Prostate gland (tissue), 2 donors: ENCODE measurements around the gene MLN. TPM values are rescaled to one million over a fixed set of nuclear protein-coding genes. Genes with fewer than 3 reads are reported as not detected.

Experiments
- DNase-seq: peaks from one replicate; pipeline ENCODE4 v3.0.0-alpha.2; 2019; ENCODE audit warnings: low spot score
- H3K27ac ChIP-seq, 2 donors: fragments of 200-600 bp; sonication (generic); 2 replicates each; pipeline ENCODE4 v1.5.1; 2017 to 2019
- H3K27me3 ChIP-seq: fragments of 200-600 bp; sonication (generic); replicated peaks from 2 replicates; pipeline ENCODE4 v1.5.1; 2019; ENCODE audit not compliant: insufficient read depth
- H3K36me3 ChIP-seq, 2 donors: fragments of 200-600 bp; sonication (generic); 1 replicate in 1 of 2; 2 replicates in 1 of 2; pipeline versions ENCODE4 v1.5.1 to v1.8.1; 2017 to 2019
- H3K4me1 ChIP-seq: fragments of 200-600 bp; sonication (generic); replicated peaks from 2 replicates; pipeline ENCODE4 v1.5.1; 2019
- H3K4me3 ChIP-seq, 2 donors: fragments of 200-600 bp; sonication (generic); 2 replicates each; pipeline ENCODE4 v1.5.1; 2017 to 2019
- H3K9me3 ChIP-seq: fragments of 200-600 bp; sonication (generic); 2 replicates; pipeline ENCODE4 v1.5.1; 2017
- POLR2A ChIP-seq: fragments of 450-650 bp; IDR thresholded peaks from one replicate; pipeline ENCODE4 v1.6.1; 2016; ENCODE audit warnings: antibody characterized with exemption, mild to moderate bottlenecking
- POLR2AphosphoS5 ChIP-seq: sonication (generic); formaldehyde crosslinking; IDR thresholded peaks from one replicate; pipeline ENCODE4 v1.6.1; 2017; ENCODE audit warnings: antibody characterized with exemption
- WGBS: methylation state at CpG from one replicate; pipeline ENCODE4 v1.1.5; 2018; 5-methylcytosine and 5-hydroxymethylcytosine counted together
- intact Hi-C: fragments of 100-400 bp; cut with DNase I; formaldehyde crosslinking; loops from one replicate; pipeline ENCODE4 v1.14.2; 2022
- total RNA-seq, 2 donors: library from RNA; depleted of rRNA; stranded (reverse); fragments of >200 nt; gene quantifications; one replicate each; pipeline ENCODE4 v1.1.0, GENCODE V29; 2016
- TF ChIP-seq, protein P1 (sequence below), 4 experiments: fragments of 200-600 bp in 2 of 4; fragments of 450-650 bp in 2 of 4; sonication (generic) in 2 of 4; IDR thresholded peaks; 1 replicate in 3 of 4; 2 replicates in 1 of 4; pipeline ENCODE4 v1.5.1; 2016 to 2019; ENCODE audit warnings: antibody characterized with exemption in 4 of 4, mild to moderate bottlenecking in 2 of 4, moderate library complexity in 2 of 4

The MLN gene
- total RNA-seq, 2 donors from 2014 or later, result not detected

DNA sequence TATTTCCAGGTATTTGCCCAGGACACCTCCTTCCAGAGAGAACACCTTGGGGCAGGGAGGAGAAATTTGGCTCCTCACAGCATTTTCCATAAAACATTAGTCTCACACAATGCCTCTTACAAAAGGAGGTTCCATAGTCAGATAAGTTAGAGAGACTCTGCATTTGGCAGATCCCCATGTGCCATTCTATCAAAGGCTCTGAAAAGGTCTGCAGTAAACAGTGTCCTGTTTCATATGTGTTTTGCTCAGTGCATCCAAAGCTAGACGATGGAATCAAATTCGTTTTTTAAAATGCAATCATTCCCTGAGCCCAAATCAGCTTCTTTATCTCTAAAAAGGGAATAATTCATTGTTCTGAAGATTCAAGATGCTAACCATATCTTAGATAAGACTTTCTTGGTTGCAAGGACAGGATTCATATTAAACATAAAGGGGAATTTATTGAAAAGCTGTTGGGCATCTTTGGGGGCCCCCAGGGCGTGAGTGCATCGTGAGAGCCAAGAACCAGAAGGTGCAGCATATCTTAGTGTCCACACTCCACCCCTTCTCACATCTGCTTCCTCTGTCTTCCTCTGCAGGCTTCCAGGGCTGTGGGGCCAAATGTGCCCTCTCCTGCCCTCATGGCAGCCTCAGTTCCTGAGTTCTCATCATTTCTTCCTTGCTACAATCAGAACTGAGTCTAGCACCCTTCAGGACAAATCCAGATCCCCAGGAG is 41.4 kb upstream of the MLN start:
- H3K4me3 ChIP-seq, result no peak overlapping the region

DNA sequence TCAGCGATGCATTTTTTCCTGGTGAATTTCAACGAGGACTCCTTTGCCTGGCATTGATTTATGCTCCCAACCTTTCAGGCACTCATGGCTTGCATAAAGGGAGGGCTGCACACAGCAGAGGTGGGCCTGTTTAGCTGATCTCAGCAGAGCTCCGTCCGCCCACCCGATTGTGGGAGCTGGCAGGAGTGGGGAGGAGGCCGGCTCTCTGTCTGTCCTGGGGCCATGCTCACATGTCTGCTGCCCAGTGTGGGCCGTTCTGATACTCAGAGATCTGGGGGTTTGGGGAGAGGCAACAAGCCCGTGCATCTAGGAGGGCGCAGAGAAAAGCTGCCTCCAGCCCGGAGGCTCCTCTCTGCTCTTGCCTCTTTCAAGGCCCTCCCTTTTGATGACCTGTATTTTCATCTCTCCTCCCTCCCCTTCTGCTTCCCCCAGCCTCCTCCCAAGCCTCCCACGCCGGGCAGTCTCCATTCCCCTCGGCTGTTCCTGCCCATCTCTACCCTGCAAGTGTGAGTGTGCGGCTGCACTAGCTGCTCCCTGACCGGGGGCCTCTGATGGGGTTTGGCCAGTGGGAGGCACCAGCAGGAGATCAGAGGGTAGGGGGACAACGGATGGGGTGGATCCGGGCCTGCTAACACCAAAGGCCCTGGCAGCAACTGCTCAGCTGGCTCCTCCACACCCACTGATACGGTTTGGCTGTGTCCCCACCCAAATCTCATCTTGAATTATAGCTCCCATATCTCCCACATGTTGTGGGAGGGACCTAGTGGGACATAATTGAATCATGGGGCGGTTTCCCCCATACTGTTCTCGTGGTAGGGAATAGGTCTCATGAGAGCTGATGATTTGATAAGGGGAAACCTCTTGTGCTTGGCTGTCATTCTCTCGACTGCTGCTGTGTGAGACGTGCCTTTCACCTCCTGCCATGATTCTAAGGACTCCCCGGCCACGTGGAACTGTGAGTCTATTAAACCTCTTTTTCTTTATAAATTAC is 39.6 kb upstream of the MLN start:
- TF ChIP-seq, protein P1, sequence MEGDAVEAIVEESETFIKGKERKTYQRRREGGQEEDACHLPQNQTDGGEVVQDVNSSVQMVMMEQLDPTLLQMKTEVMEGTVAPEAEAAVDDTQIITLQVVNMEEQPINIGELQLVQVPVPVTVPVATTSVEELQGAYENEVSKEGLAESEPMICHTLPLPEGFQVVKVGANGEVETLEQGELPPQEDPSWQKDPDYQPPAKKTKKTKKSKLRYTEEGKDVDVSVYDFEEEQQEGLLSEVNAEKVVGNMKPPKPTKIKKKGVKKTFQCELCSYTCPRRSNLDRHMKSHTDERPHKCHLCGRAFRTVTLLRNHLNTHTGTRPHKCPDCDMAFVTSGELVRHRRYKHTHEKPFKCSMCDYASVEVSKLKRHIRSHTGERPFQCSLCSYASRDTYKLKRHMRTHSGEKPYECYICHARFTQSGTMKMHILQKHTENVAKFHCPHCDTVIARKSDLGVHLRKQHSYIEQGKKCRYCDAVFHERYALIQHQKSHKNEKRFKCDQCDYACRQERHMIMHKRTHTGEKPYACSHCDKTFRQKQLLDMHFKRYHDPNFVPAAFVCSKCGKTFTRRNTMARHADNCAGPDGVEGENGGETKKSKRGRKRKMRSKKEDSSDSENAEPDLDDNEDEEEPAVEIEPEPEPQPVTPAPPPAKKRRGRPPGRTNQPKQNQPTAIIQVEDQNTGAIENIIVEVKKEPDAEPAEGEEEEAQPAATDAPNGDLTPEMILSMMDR (IDR thresholded peaks at IDR 0.05), result no peak
- no peak for TF ChIP-seq POLR2A
- no peak for TF ChIP-seq POLR2AphosphoS5
- 69% methylated on average over 23 of the region's 24 CpGs for WGBS
- no peaks in the 10 kb centered on the region for H3K9me3 ChIP-seq
- no peak overlapping the region for H3K27ac ChIP-seq
- no peaks in the 10 kb centered on the region for H3K36me3 ChIP-seq
- intact Hi-C loops, result no loop called here
- no peaks in the 10 kb centered on the region for H3K27me3 ChIP-seq
- no peak for DNase-seq
- H3K4me3 ChIP-seq, result no peak overlapping the region
- no peaks in the 10 kb centered on the region for H3K4me1 ChIP-seq

More for the DNA sequence above, 41.4 kb upstream of the MLN start:
- no peaks in the 10 kb centered on the region for H3K27me3 ChIP-seq
- no peaks in the 10 kb centered on the region for H3K36me3 ChIP-seq
- no peaks in the 10 kb centered on the region for H3K9me3 ChIP-seq
- DNase-seq, result no peak
- H3K4me1 ChIP-seq, result no peaks in the 10 kb centered on the region
- TF ChIP-seq POLR2AphosphoS5 (no peak), POLR2A (no peak)
- TF ChIP-seq, protein P1 (IDR thresholded peaks at IDR 0.05), result no peak
- H3K27ac ChIP-seq, result no peak overlapping the region
- 76% methylated on average over 4 of the region's 4 CpGs for WGBS
- intact Hi-C loops, result no loop called here

DNA sequence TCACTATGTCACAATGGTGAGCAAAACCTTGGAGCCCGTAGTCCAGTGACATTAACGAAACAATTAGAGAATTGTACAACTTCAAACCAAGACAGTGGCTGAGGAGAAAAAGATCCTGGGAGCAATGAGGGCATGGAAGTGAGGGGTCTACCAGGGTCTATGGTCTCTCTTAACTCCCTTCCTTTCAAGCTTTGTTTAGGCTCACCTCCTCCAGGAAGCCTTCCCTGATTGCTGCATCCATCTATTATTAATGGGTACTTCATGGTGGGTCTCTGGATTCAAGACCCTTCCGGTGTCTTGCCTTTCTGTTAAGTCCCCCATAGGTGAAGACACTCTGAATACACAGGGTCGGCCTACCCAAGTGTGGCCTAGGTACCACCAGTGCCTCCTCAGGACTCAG is 38.1 kb upstream of the MLN start:
- H3K4me1 ChIP-seq, result no peaks in the 10 kb centered on the region
- intact Hi-C loops, result no loop called here
- H3K4me3 ChIP-seq, result no peak overlapping the region
- no peak for DNase-seq
- H3K27me3 ChIP-seq, result no peaks in the 10 kb centered on the region
- H3K27ac ChIP-seq, result no peak overlapping the region
- no peak for TF ChIP-seq POLR2A
- TF ChIP-seq, protein P1 (IDR thresholded peaks at IDR 0.05), result no peak
- TF ChIP-seq POLR2AphosphoS5, result no peak
- no peaks in the 10 kb centered on the region for H3K9me3 ChIP-seq
- no peaks in the 10 kb centered on the region for H3K36me3 ChIP-seq
- WGBS, result 94% methylated on average over 4 of the region's 4 CpGs

DNA sequence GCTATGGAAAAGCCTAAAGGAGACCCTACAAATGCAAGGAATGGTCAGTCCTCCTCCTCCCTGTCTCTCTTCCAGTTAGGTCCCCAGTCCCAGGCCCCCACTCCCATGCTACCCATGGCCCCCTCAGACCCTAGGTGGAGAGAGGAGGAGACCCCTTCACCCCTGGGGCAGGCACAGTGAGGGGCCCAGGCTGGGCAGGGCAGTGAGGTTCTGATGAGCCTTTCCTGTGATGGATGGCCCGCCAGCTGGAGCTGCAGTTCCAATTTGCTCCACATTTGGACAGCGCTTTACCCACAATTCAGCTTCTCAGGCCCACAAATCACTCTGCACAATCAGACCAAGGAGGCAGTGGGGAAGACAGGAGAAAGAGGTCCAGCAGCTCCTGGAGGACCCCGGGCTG is 37.3 kb upstream of the MLN start:
- Histone ChIP-seq H3K4me1 (no peaks in the 10 kb centered on the region), H3K36me3 (no peaks in the 10 kb centered on the region), H3K27me3 (no peaks in the 10 kb centered on the region), H3K27ac (no peak overlapping the region), H3K4me3 (no peak overlapping the region), H3K9me3 (no peaks in the 10 kb centered on the region)
- 98% methylated on average over 3 of the region's 3 CpGs for WGBS
- TF ChIP-seq POLR2AphosphoS5, result no peak
- no peak for TF ChIP-seq POLR2A
- TF ChIP-seq, protein P1 (IDR thresholded peaks at IDR 0.05), result no peak
- intact Hi-C loops, result no loop called here
- DNase-seq, result no peak
